PC-9 (cell line): Measurements from ENCODE around the gene CYP20A1. TPM values are rescaled to one million over a fixed set of nuclear protein-coding genes. Genes with fewer than 3 reads are reported as not detected.
"Not testable (repeated sequence)": the region's sequence is repeated elsewhere in the genome, so short reads cannot be mapped to it uniquely, and the experiment has no call there.

Experiments
- BruUV-seq: library from RNA; stranded (reverse); fragments of 400-500 nt; replicated peaks from 2 replicates; lab custom pipeline; 2021; lab: Mats Ljungman, UMichigan
- CTCF ChIA-PET: fragments of 300-600 bp; sonication (Branson Sonifier 250); formaldehyde crosslinking; loops from one replicate; lab custom pipeline; 2022; ENCODE audit warnings: antibody characterized with exemption; lab: Charles Lee
- POLR2A ChIA-PET: fragments of 300-600 bp; sonication (Branson Sonifier 250); formaldehyde crosslinking; loops from one replicate; lab custom pipeline; 2022; ENCODE audit warnings: antibody characterized with exemption; ENCODE audit not compliant: unreplicated experiment; lab: Charles Lee
- DNase-seq, 2 experiments: peaks; one replicate each; pipeline versions ENCODE4 v3.0.0 to v3.0.0-alpha.2; 2015 to 2022; ENCODE audit warnings: mixed read lengths in 1 of 2
- H2AFZ ChIP-seq: fragments of 200-600 bp; sonication (generic); 2 replicates; pipeline ENCODE4 v1.8.1; 2017; ENCODE audit warnings: antibody characterized with exemption
- H3F3A ChIP-seq: fragments of 200-600 bp; sonication (generic); 2 replicates; pipeline ENCODE4 v1.8.1; 2017; ENCODE audit warnings: antibody characterized with exemption, mild to moderate bottlenecking, low read depth; ENCODE audit not compliant: insufficient read depth
- H3K27ac ChIP-seq: fragments of 200-600 bp; sonication (generic); 2 replicates; pipeline ENCODE4 v1.6.1; 2016; ENCODE audit warnings: mixed run types
- H3K27me3 ChIP-seq: fragments of 200-600 bp; sonication (generic); 2 replicates; pipeline ENCODE4 v1.6.1; 2016; ENCODE audit warnings: low read depth, mixed run types; ENCODE audit not compliant: insufficient read depth
- H3K36me3 ChIP-seq: fragments of 200-600 bp; sonication (generic); 2 replicates; pipeline ENCODE4 v1.6.1; 2016; ENCODE audit warnings: low read depth, mixed run types
- H3K4me1 ChIP-seq: fragments of 200-600 bp; sonication (generic); replicated peaks from 2 replicates; pipeline ENCODE4 v1.6.1; 2016; ENCODE audit warnings: mixed run types; ENCODE audit not compliant: insufficient read depth
- H3K4me2 ChIP-seq: fragments of 200-600 bp; sonication (generic); 2 replicates; pipeline ENCODE4 v1.6.1; 2017; ENCODE audit warnings: mixed run types
- H3K4me3 ChIP-seq: fragments of 200-600 bp; sonication (generic); 2 replicates; pipeline ENCODE4 v1.6.1; 2016; ENCODE audit warnings: mixed run types
- H3K79me2 ChIP-seq: fragments of 200-600 bp; sonication (generic); 2 replicates; pipeline ENCODE4 v1.6.1; 2017; ENCODE audit warnings: low read depth, mixed run types
- H3K9me2 ChIP-seq: fragments of 200-600 bp; sonication (generic); 2 replicates; pipeline ENCODE4 v1.8.1; 2017; ENCODE audit warnings: mild to moderate bottlenecking; ENCODE audit not compliant: insufficient read depth
- H3K9me3 ChIP-seq: fragments of 200-600 bp; sonication (generic); 2 replicates; pipeline ENCODE4 v1.8.1; 2016; ENCODE audit warnings: low read depth; ENCODE audit not compliant: insufficient read depth
- H4K20me1 ChIP-seq: fragments of 200-600 bp; sonication (generic); 2 replicates; pipeline ENCODE4 v1.8.1; 2017; ENCODE audit not compliant: insufficient read depth
- EZH2 ChIP-seq: fragments of 200-600 bp; sonication (generic); IDR thresholded peaks from 2 replicates; pipeline ENCODE4 v1.8.0; 2017; ENCODE audit warnings: antibody characterized with exemption, low read depth
- intact Hi-C: fragments of 100-400 bp; cut with micrococcal nuclease; formaldehyde crosslinking; loops from one replicate; pipeline ENCODE4 v1.10.0; 2022; ENCODE audit not compliant: unreplicated experiment
- total RNA-seq: library from RNA; stranded (reverse); gene quantifications from 2 replicates; pipeline ENCODE4 v1.2.3, GENCODE V29; 2021
- TF ChIP-seq, protein P1 (sequence below): fragments of 200-600 bp; sonication (generic); conservative IDR thresholded peaks from 2 replicates; pipeline ENCODE4 v1.6.1; 2017; ENCODE audit warnings: mixed run types, antibody characterized with exemption, mild to moderate bottlenecking, moderate library complexity

CYP20A1 gene
- total RNA-seq, 1 experiment from 2014 or later: 6.9 TPM

DNA sequence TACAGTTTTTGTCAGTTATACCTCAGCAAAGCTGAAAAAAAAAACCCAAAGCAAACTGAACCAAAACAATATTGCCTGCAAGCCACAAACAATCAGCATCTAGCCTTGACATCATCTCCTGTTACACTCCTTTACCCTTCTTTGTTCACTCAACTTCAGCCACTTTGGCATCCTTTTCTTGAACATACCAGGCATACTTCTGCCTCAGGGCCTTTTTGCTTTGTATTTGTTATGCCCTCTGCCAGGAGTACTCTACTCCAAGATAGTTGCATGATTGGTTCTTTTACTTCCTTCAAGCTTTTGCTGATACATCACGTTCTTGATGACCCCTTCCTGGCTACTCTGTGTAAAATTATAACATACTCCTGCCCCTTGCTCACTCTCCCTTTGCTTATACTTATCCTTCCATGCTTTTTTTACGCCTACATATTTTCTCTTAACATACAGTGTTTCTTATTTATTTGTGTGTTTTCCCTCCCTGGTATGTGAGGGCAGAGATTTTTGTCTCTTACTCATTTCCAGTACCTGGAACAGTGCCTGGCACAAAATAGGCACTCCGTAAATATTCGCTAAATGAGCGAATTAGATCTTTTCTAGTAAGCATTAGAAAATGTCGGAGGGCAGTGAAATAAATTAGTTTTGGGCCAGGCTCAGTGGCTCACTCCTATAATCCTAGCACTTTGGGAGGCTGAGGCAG lies 102.1 kb downstream of the CYP20A1 start:
- Histone ChIP-seq H3F3A (peaks cover 7% of the 10 kb centered on the region; the same call in 1 of the 2 replicates), H3K4me1 (peaks cover 13% of the 10 kb centered on the region), H3K9me3 (no peaks in the 10 kb centered on the region), H3K27me3 (no peaks in the 10 kb centered on the region), H3K27ac (peak overlapping the region; percentile 43; the same call in 1 of the 2 replicates), H3K9me2 (no peaks in the 10 kb centered on the region), H3K79me2 (peaks cover 32% of the 10 kb centered on the region), H2AFZ (no peak overlapping the region), H3K36me3 (no peaks in the 10 kb centered on the region), H4K20me1 (no peaks in the 10 kb centered on the region), H3K4me3 (no peak overlapping the region), H3K4me2 (0 out of 2 replicates have a peak overlapping the region, but pooled peaks have one; percentile 31)
- TF ChIP-seq, protein P1, sequence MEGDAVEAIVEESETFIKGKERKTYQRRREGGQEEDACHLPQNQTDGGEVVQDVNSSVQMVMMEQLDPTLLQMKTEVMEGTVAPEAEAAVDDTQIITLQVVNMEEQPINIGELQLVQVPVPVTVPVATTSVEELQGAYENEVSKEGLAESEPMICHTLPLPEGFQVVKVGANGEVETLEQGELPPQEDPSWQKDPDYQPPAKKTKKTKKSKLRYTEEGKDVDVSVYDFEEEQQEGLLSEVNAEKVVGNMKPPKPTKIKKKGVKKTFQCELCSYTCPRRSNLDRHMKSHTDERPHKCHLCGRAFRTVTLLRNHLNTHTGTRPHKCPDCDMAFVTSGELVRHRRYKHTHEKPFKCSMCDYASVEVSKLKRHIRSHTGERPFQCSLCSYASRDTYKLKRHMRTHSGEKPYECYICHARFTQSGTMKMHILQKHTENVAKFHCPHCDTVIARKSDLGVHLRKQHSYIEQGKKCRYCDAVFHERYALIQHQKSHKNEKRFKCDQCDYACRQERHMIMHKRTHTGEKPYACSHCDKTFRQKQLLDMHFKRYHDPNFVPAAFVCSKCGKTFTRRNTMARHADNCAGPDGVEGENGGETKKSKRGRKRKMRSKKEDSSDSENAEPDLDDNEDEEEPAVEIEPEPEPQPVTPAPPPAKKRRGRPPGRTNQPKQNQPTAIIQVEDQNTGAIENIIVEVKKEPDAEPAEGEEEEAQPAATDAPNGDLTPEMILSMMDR: no peak
- no peak for TF ChIP-seq EZH2
- no TSS peak for BruUV-seq
- ChIA-PET POLR2A (no interaction called here), CTCF (no interaction called here)
- intact Hi-C loops: no loop called here
- peak; percentile 52 to 85 for DNase-seq

DNA sequence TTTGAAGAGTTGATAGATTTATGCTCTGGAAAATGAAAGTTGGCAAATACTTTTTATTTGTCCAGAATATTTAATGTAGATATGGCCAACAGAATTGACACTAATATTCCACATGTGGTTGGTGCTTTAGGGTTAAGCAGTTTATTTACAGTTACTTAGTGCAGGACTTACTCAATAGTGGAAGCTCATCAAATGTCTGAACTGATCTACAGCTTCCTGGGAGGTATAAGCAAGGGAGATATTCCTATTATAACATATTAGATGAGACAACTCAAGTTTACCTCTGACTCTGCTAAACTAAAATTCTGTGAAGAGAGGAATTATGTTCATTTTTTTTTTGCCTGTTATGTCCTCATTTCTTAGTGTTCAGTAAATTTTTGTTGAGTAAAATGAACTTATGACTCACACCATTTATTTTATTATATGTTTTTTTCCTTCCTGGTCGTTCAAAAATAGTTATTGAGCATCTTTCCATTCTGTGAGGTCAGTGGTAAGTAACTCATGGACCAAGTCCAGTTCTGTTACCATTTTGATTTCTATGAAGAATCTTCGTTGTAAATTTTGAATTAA lies 103.0 kb downstream of the CYP20A1 start:
- Histone ChIP-seq H3K9me3 (no peaks in the 10 kb centered on the region), H2AFZ (no peak overlapping the region), H3K27me3 (no peaks in the 10 kb centered on the region), H3K27ac (no peak overlapping the region), H3K4me2 (no peak overlapping the region), H3K4me1 (peaks cover 13% of the 10 kb centered on the region), H4K20me1 (no peaks in the 10 kb centered on the region), H3K79me2 (peaks cover 26% of the 10 kb centered on the region), H3K36me3 (no peaks in the 10 kb centered on the region), H3K9me2 (no peaks in the 10 kb centered on the region), H3F3A (peaks cover 7% of the 10 kb centered on the region; the same call in 1 of the 2 replicates), H3K4me3 (no peak overlapping the region)
- no peak for DNase-seq
- no peak for TF ChIP-seq EZH2
- TF ChIP-seq, protein P1: no peak
- POLR2A ChIA-PET: no interaction called here
- BruUV-seq: no TSS peak
- CTCF ChIA-PET: no interaction called here
- intact Hi-C loops: no loop called here

DNA sequence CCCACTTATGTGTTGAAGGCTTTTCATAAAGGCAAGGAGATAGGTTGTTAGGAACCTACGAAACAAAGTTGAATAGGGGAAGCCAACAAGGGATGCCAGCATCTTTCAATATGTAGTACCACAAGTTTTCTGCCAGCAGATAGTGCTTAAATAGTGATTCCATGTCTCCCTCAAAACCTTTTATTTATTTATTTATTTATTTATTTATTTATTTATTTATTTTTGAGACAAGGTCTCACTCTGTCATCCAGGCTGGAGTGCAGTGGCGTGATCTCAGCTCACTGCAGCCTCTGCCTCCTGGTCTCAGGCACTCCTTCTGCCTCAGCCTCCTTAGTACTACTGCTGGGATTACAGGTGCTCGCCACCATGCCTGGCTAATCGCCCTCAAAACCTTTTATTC lies 103.6 kb downstream of the CYP20A1 start:
- BruUV-seq: not testable (repeated sequence)

More for the DNA sequence above, 103.6 kb downstream of the CYP20A1 start:
- Histone ChIP-seq H3K79me2 (peaks cover 22% of the 10 kb centered on the region), H3K4me1 (peaks cover 13% of the 10 kb centered on the region)
- H4K20me1 ChIP-seq, H3K27me3 ChIP-seq, H3K27ac ChIP-seq, CTCF ChIA-PET, intact Hi-C loops, POLR2A ChIA-PET, H3K4me2 ChIP-seq, H3K9me3 ChIP-seq, H3K9me2 ChIP-seq, DNase-seq, H3F3A ChIP-seq, H3K36me3 ChIP-seq, H2AFZ ChIP-seq, H3K4me3 ChIP-seq: not testable (repeated sequence)
